Amniotic epithelial cell (primary cell): Measurements from ENCODE around the gene ZBTB21.
A peak's percentile ranks its signal among the peaks of the same experiment; 100 is the strongest.
"Not testable (repeated sequence)": the region's sequence is repeated elsewhere in the genome, so short reads cannot be mapped to it uniquely, and the experiment has no call there.

Experiments
- DNase-seq: peaks from one replicate; pipeline ENCODE4 v3.0.0-alpha.2; 2010; ENCODE audit warnings: low read depth

ZBTB21 gene

DNA sequence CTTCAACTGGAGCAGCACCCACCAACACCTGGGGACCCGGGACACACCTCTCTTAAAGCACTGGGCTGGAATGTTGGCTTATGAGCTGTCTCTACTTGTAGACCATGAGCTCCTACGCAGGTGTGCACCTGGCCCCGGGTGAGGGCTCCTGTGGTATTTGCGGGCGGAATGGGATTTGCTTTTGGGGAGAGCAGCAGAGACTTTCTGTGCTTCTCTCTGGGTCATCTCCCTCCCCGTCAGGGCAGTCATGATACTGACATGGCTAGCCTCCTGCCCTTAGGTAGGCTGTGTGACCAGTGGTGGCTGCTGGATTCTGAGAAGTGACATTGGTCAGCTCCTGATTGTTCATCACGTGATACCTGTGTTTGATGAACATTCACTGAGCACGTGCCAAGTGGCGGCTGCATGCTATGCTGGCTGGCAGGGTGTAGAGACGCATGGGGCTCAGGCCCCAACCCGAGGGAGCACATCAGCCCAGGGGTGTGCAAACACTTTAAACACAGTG, 9.0 kb upstream of the ZBTB21 start:
- no peak for DNase-seq

DNA sequence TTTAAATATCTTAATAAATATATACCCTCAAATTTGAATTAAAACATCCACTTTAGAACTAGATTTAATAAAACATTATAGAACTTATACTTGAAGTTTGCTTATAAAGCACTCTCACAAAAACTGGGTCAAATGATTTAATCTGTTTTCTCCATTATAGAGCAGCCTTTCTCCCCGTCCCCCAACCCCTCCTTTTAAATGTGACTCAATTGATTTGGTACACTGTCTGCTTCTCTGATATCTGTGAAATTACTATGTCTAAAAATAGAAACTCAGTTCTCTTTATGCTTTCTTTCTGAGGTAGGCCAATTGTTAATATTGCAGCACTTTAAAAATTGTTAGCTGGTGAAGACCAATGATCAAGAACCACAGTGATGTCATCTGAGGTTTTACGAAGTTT, 6.9 kb upstream of the ZBTB21 start:
- no peak for DNase-seq

DNA sequence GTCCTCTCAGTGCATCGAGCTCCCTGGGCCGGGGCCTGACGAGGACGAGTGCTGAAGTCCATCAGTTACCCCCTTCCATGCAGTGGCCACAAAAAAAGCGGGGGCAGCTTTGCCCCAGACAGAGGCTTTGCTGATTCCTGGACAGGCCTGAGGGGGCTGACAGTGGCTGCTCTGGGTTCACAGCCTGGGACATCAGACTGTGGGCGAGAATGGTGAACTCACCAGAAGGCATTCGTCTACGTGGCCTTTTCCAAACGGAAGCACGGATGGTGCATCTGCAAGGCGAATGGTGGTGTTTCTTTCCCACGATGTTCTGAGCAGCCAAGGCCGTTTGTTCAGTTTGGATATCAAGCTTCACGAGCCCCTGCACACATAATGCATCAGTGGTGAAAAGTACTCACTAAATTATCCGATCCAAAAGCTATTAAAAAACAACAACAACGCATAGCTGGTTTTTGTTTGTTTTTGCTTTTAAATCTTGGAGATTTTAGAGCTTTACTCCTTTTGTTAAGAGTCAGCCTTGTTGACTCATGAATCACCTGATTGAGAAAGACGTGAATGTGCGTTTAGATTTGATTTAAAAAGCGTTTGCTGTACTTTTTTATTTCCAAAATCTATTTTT, 6.3 kb upstream of the ZBTB21 start:
- no peak for DNase-seq

DNA sequence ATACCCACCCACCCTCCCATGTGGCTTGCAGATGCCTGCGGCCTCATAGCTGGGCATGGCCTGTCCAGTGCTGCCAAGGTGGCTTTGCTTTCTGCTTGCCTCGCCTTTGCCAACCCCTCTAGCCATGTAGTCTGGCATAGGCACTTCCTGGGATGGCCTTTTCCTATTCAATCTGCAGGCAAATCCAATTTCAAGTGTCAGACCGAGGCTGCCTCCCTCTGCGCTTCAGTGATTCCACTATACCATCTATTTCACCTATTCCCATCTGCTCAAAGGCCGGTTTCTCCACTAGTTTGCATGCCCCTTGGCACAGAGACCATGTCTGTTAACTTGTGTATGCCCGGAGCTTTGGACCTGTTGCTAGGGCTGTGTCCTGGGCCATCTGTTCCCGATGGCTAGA, 3.8 kb upstream of the ZBTB21 start:
- DNase-seq = no peak

DNA sequence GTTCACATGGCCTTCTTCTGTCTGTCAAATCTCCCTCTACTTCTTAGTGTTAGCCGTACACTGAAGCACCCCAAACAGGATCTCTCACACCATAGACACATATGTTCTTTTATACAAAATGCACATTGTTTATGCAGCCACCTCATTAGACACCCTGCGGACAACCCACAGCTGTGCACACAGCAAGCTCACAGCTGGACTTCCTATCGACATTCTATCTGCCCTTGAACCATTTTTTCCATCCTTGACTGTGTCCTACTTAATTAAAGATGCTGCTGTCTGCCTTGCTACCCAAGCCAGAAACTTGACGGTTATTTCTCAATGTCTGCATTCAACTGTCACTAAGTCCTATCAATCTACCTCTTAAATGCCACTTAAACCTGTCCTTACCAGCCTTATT, 3.2 kb upstream of the ZBTB21 start:
- DNase-seq = no peak

DNA sequence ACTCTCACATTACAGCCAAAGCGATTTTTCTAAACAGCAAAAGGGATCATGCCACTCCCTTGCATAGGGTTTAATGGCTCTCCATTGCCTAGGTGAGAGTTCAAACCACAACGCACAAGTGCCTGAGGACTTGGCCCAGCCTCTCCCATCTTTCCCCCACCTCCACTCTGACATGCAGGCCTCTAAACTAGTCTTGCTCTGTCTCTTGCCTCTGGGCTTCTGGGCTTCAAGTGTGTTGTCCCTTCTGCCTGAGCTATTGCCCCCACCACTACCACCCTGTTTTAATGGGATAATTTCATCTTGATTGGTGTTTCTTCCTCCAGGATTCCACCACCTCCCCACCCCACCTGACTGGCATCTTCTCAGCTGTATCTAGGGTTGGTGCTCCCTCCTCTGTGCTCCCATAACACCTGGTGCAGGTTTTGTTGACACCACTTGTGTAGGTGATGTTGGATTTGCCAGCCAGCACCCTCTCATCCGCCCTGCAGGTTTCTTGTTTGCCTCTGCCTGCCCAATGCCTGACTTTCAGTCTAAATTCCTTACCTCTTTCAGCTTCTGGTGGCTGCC, 2.7 kb upstream of the ZBTB21 start:
- DNase-seq = no peak

DNA sequence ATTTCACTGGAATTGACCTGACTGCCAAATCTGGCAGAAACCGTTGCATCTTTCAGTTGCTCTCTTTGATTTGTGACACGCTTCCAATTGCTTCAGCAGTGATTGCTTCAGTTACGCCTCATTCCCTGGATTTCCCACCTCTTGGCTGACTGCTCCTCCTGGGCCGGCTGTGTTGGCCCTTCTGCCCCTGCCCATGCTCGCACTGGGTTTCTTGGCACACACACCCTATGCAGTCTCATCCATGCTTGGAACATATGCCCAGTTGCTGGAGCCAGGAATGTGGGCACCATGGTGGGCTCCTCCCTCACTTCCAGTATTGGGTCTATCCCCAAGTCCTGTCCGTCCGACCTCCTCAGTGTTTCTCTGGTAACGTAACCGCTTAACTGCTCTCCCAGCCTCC, 2.2 kb upstream of the ZBTB21 start:
- no peak for DNase-seq

DNA sequence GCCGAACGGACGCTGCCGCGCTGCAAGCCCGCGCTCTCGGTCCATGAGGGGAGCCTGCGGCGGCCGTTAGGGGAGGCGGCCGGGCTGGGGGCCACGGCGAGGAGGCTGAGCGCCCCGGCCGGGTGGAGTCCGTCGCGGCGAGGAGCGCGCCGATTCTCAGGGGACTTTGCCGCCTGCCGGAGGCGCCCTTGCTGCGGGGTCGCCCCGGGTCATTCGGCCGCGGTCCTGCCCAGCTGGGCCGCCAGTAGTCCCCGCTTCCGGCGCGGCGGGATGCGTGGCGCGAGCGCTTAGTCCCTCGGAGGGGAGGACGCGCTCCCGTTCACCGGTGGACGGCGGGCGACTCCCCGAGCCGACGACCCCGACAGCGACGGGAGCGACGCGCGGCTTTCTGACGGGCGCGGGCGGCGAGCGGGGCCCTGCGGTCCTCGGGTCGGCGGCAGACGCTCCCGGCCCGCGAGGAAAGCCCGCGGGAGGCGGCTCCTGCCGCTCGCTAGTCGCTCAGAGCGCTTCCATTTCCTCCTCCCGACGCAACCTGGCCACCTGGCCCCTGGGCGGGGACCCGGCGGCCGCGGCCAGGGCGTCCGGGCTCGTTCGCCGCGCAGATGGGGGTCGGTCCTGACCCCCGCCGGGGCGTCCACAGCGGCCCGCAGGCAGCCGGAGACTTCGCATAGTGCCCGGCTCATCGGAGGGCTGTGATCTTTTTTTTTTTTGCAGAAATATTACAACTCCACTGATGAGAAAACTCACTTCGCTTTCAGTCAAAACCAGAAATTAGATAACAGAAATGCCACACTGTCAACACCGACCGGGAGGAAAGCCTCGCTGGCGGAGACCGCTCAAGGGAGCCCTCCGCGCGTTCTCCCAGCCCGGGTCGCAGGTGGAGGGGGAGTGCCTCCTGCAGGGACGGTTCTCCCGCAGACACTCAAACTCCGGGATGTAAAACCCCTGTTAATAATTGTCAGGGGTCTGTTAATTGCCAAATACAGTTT, 641 bp upstream of the ZBTB21 start:
- DNase-seq = no peak

DNA sequence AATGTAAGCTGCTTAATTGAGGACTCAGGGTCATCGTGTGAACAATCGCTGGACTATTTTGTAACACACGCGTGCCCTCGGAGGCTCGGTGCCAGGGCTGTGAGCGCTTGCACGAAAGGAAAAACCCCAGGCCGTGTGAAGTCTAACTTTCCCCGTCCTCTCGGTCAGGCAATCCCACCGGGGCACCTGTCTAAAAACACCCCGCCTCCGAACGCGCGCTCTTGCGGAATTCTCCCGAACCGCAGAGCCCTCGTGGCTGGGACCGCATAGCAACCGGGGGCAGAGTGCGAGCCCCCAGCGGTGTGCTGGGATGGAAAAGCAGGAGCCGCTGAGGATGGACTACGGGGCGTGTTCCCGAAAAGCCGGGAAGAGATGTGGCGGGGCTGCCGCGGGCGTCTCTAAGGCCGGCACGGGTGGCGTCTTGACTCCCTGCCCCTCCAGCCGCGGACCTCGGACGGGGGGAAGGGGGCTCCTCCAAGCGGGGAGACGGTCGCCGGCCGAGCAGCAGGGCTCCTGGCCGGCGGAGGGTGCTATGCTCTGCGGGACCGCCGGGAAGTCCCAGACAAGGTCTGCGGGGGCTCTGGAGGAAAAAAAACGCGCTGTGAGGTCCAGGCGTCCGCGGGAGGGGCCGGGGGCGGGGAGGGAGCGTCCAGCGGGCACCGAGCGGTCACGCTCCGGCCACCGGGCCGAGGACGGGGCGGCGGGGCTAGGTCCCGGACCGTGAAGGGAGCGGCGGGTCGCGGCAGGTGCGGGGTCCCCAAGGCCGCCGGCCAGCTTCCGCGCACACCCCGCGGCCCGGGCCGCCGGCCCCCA, 936 bp downstream of the ZBTB21 start:
- DNase-seq = peak; percentile 35

DNA sequence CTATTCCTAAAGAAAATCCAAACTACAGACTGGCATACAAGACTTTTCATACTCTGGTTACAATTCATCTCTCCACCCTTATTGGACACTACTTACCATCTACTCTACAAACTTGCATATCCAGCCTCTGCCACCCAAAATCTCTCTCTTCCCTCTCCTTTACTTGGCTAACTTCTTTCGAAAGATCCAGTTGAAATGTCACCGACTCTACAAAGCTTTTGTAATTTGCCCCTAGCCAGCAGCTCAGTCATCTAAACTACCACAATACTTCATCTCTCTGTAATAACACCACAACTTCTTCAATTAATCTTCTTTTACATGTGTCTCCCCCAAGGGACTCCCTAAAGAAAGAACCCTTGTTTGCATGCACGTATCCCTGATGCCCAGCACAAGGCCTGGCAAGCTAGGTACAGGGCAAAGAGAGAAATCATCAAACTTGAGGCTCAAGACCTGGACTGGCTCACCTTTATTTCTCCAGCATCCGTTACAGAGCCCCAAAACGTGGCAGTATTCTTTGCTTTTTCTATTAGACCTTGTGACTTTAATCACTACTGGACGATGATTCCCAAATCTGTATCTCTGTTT, 2.7 kb downstream of the ZBTB21 start:
- no peak for DNase-seq

DNA sequence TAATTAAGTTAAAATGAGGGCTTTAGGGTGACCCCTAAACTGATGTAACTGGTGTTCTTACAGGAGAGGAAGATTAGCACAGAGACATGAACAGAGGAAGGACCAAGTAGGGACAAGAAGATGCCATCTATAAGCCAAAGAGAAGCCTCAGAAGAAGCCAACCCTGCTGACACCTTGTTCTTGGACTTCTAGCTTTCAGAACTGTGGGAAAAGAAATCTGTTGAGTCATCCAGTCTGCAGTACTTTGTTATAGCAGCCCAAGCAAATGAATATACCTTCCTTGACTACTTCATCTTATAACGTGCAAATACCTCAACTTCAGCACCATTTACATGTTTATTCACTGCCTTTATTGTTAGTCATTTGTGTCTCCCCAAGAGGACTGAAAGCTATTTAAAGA, 3.4 kb downstream of the ZBTB21 start:
- DNase-seq = no peak

DNA sequence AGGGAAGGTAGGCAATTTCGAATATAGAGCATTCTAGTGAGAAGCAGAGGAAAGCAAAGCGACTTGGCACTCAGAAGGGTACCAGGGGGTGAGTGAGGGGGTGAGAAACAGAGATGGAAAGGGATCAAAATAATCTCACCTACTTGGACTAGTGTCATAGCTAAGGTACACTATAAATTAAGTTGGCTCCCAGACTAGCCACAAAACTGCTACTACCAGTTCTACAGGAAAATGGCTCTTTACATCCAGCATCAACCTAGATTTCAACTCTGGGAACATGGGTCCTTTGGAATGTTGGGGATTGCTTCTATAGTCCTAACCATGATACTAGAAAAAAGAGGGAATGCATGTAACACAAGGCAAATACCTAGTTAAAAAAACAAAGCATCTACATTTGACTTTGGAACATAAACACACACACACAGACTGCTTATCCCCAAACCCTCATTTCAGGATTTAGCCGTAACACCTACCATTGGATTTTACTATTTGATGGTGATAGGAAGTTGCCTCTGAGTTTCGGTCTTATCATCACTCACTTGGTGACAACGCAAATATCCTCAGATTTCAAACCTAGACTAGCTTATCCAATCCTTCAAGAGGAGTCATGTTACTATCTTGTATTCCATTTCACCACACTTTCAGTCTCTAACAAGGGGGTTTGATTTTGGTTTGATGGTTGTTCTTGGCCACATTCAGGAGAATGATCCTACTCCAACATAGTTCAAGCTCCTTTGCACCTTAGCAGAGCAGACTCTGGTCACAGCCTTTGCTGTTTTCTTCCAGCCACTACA, 5.6 kb downstream of the ZBTB21 start:
- DNase-seq = no peak

DNA sequence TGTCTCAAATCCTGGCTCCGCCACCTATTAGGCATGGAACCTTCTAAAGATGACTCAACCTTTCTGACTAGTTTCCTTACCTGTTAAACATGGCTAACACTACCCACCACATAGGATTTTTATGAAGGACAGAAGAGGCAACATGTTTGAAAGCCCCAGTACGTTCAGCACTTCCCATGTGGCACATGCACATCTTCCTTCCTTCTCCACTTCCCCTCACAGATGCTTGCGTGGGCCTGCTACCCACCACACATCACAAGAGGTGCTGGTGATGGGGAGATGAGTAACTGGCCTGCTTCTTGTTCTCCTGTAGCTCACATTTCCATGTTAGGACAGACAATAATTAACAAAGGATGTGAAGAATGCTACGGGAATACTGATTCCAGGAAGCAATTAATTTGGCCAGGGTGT, 7.1 kb downstream of the ZBTB21 start:
- DNase-seq = peak; percentile 27

DNA sequence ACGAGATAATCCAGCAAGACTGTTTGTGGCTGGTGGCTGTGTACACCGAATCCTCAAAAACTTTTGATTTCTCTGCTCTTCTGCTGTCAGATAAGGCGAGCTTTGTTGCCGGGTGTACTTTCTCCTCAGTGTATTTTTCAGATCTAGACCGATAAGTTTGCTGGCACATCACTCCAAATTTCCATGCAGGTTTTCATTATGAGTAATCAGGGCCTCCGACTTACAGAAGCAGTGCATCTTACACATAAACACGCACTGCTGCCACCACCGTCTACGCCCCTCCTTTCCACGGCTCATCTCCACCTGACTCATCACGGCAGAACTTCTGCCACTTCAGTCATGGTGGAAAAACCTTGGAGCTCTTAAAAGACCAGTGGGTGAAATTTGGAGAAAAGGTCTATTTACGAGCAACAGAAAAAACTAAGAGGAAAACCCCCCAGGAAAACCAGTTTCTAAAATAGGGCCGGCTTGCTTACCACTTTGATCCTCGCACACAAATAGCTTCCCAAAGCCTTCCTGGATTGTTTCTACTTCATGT, 7.7 kb downstream of the ZBTB21 start:
- DNase-seq = peak; percentile 96

DNA sequence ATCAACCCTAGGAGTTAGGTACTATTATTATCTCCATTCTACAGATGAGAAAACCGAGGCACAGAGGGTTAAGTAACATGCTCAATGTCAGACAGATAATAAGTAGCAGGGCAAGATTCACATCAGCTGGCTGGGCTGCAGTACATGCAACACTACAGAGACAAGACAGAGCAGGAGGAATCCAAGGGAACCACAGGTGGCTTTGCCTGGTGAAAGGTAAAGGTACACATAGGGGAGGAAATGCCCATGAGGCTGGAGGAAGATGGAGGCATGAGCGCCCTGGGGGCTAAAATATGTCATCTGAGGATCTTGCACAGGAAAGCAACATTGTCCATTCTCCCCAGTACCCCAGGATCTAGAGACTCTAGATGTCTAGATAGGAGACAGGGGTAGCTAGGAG, 8.4 kb downstream of the ZBTB21 start:
- no peak for DNase-seq

DNA sequence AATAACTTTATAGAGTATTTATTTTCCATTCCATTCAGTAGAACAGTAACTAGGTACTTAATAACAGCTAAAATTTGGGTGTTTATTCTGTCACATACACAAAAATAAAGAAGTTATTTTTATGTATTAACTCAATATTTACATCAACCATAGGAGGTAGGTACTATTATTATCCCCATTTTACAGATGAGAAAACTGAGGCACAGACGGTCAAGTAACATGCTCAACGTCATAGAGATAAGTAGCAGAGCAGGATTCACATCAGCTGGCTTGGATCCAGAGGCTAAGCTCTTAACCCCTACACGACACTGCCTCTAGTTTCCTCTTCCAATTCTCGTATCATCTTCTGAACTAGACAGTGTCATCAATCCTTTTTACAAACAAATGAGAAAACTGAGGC, 9.3 kb downstream of the ZBTB21 start:
- no peak for DNase-seq

DNA sequence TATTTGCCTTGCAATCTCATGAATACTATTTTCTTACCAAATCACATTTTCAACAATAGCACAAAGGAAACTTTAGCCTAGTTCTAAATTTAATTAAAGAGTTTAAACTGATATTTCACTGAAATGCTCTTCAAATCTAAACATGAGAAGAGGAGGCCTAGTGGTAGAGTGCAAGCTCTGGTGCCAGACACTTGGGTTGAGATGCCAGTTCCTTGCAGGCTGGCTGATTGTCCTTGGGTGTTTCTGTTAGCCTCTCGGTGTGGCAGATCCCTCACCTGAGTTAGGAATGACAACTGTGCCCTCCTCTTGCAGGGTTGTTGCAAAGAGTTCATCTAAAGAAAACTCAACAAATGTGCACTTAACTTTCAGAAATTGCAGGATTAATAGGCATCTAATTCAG, 12.5 kb downstream of the ZBTB21 start:
- no peak for DNase-seq

DNA sequence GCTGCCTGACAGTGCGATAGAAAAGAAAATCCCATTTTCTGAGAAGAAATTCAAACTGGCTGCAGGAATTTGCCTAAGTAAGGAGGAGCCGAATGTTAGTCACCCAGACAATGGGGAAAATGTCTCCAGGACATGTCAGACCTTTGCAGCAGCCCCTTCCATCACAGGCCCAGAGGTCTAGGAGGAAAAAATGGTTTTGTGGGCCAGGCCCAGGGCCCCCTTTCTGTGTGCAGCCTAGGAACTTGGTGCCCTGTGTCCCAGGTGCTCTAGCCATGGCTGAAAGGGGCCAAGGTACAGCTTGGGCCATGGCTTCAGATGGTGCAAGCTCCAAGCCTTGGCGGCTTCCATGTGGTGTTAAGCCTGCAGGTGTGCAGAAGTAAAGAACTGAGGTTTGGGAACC, 14.6 kb downstream of the ZBTB21 start:
- no peak for DNase-seq

DNA sequence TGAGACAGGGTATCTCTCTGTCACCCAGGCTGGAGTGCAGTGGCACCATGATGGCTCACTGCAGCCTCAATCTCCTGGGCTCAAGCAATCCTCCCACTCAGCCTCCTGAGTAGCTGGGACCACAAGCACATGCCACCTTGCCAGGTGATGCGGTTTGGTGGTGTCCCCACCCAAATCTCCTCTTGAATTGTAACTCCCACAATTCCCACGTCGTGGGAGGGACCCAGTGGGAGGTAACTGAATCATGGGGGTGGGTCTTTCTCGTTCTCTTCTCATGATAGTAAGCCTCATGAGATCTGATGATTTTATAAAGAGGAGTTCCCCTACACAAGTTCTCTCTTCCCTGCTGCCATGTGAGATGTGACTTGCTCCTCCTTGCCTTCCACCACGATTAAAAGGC, 15.5 kb downstream of the ZBTB21 start:
- not testable (repeated sequence) for DNase-seq

DNA sequence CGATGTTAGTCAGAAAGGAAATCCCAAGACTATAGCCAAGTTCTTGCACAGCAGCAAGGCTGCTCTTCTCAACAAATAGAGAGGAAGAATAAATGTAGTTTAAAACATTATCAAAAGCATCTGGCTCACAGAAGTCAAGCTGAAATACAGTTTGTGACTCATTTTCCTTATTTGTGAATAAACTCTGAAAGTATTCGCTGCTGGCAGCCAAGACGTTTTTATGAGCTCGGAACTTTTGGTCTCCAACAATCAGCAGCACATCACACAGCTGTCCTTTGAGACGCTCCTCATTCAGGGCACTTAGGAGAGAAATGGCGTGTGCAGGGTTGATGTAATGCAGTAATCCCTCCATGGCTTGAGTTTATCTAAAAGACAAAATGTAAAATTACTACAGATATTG, 16.4 kb downstream of the ZBTB21 start:
- DNase-seq = peak; percentile 23

DNA sequence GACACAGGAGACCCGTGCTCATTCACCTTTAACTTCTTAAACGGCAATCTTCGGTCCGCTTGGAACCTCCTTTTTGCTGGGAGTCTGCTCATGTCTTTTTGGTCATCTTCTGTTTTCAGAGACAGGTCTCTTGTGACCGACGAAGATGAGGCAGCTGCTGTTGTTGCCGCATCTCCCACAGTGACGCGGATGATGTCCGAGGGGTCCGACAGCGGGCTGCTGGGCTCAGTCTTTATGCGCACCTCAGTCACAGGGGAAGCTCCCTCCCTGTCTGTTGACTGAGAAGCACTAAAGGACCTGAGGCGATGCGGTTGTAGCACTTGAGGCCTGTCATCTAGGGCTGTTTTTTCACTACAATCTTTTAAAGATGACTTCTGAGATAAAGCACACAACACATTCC, 17.6 kb downstream of the ZBTB21 start:
- no peak for DNase-seq
